ENCODE measurements around the gene MALAT1. TPM values are rescaled to one million over a fixed set of nuclear protein-coding genes. Genes with fewer than 3 reads are reported as not detected.

Gene MALAT1
- total RNA-seq, 1 experiment from 2014 or later, result 6,000 TPM

- no peak overlapping the region for H2AFZ ChIP-seq (ENCODE audit: low read depth, low read length, poor library complexity, severe bottlenecking)
- peak overlapping the region; percentile 86 for H3K4me3 ChIP-seq (replicated peaks in 1 of 2; ENCODE audit: low read depth in 1 of 2, low read length in 2 of 2)
- no peaks in the 10 kb centered on the region for H3K9me3 ChIP-seq (ENCODE audit: control insufficient read depth in 1 of 2, insufficient read depth in 1 of 2, low read depth in 1 of 2, low read length in 2 of 2)
- H3K79me2 ChIP-seq (ENCODE audit: insufficient read depth, low read length), result peaks cover 36% of the 10 kb centered on the region
- POLR2A ChIA-PET, result interaction anchor here (0.6 to 15.6 kb wide), 8 partner anchors 11 to 63 kb away, joined by 3 to 1499 read pairs (median 5); partner anchors contain the start of genes MALAT1 and NEAT1
- no peak for DNase-seq (ENCODE audit: low read depth, low spot score)
- peak; percentile 0; the same call in 1 of the 2 replicates for ATAC-seq
- no peaks in the 10 kb centered on the region for H3K9me2 ChIP-seq (ENCODE audit: insufficient read depth)
- no peaks in the 10 kb centered on the region for H3K36me3 ChIP-seq (ENCODE audit: control insufficient read depth in 1 of 2, insufficient read depth in 2 of 2, low read length in 2 of 2)
- peaks cover 72 to 89% of the 10 kb centered on the region in 2 experiments for H3K4me1 ChIP-seq (ENCODE audit: control insufficient read depth in 1 of 2, insufficient read depth in 2 of 2, low read length in 2 of 2)
- peak overlapping the region; percentile 97 for H3K27ac ChIP-seq (ENCODE audit: low read depth, low read length)
- H3K4me2 ChIP-seq (ENCODE audit: low read length), result peak overlapping the region; percentile 93
- RAD21 ChIA-PET (ENCODE audit: low non-redundant PET in 1 of 2, low total read pairs in 2 of 2, uncharacterized antibody in 2 of 2, unreplicated experiment in 2 of 2), result interaction anchor here (0.5 to 3.4 kb wide), 3 partner anchors 17 to 23 kb away, joined by 3 to 13 read pairs (median 4); partner anchors contain the start of gene MALAT1 (in 1 of the 2)
- CTCF ChIA-PET, result interaction anchor here (1.3 to 2.6 kb wide), 2 partner anchors 9 to 17 kb away, joined by 4 to 8 read pairs; no protein-coding TSS in a partner anchor
- H3K27me3 ChIP-seq (ENCODE audit: insufficient read depth, low read length), result no peaks in the 10 kb centered on the region
- no peak for TF ChIP-seq CEBPB (IDR thresholded peaks at IDR 0.05; ENCODE audit: low read depth)
- no peak for TF ChIP-seq POLR2A (IDR thresholded peaks at IDR 0.05; ENCODE audit: borderline replicate concordance, extremely low read depth, insufficient read depth, insufficient read length)
- peak; percentile 79 for TF ChIP-seq ZFX (IDR thresholded peaks at IDR 0.05)
- no peak for TF ChIP-seq ELF1 (IDR thresholded peaks at IDR 0.05; ENCODE audit: borderline replicate concordance, low read depth)
- H3K9ac ChIP-seq (ENCODE audit: low read length), result peak overlapping the region; percentile 96
- intact Hi-C loops (cut with micrococcal nuclease), result loop anchor here (2.0 kb wide), 1 partner anchor 20 kb away; no protein-coding TSS in a partner anchor
- TSS peak; percentile 92 for BruUV-seq (replicated peaks)
- H4K20me1 ChIP-seq (ENCODE audit: insufficient read depth), result no peaks in the 10 kb centered on the region
These were observed 22.2 kb upstream of the MALAT1 start for GRCh38 chr11:65476632-65477148.

- no peak overlapping the region for H2AFZ ChIP-seq (ENCODE audit: low read depth, low read length, poor library complexity, severe bottlenecking)
- peak overlapping the region; percentile 86 for H3K4me3 ChIP-seq (replicated peaks in 1 of 2; ENCODE audit: low read depth in 1 of 2, low read length in 2 of 2)
- no peaks in the 10 kb centered on the region for H4K20me1 ChIP-seq (ENCODE audit: insufficient read depth)
- no TSS peak for BruUV-seq (replicated peaks)
- H3K9ac ChIP-seq (ENCODE audit: low read length), result peak overlapping the region; percentile 96
- no peaks in the 10 kb centered on the region for H3K9me3 ChIP-seq (ENCODE audit: control insufficient read depth in 1 of 2, insufficient read depth in 1 of 2, low read depth in 1 of 2, low read length in 2 of 2)
- no peak for TF ChIP-seq CBX3 (IDR thresholded peaks at IDR 0.05; ENCODE audit: low read depth)
- no peak for TF ChIP-seq SP1 (IDR thresholded peaks at IDR 0.05; ENCODE audit: low read depth)
- no peak for TF ChIP-seq EZH2phosphoT487 (IDR thresholded peaks at IDR 0.05; ENCODE audit: borderline replicate concordance)
- TF ChIP-seq POLR2A (IDR thresholded peaks at IDR 0.05; ENCODE audit: borderline replicate concordance, extremely low read depth, insufficient read depth, insufficient read length), result peak; percentile 53
- peak; percentile 52 for TF ChIP-seq ZFX (IDR thresholded peaks at IDR 0.05)
- no peak for TF ChIP-seq CEBPB (IDR thresholded peaks at IDR 0.05; ENCODE audit: low read depth)
- no peak for TF ChIP-seq EZH2 (IDR thresholded peaks at IDR 0.05)
- TF ChIP-seq YY1 (IDR thresholded peaks at IDR 0.05; ENCODE audit: extremely low read depth, insufficient replicate concordance, low read depth, low read length), result peak; percentile 50
- no peak for TF ChIP-seq MAX (IDR thresholded peaks at IDR 0.05)
- TF ChIP-seq EGR1 (IDR thresholded peaks at IDR 0.05; ENCODE audit: low read depth), result no peak
- peak; percentile 89 for TF ChIP-seq POLR2AphosphoS5 (IDR thresholded peaks at IDR 0.05; ENCODE audit: low read depth, low read length)
- intact Hi-C loops (cut with micrococcal nuclease), result loop anchor here (2.0 kb wide), 1 partner anchor 19 kb away; no protein-coding TSS in a partner anchor
- H3K9me2 ChIP-seq (ENCODE audit: insufficient read depth), result no peaks in the 10 kb centered on the region
- POLR2A ChIA-PET, result interaction anchor here (0.5 to 15.6 kb wide), 9 partner anchors 9 to 558 kb away, joined by 3 to 1499 read pairs (median 8); partner anchors contain the start of genes MALAT1 and NEAT1
- DNase-seq (ENCODE audit: low read depth, low spot score) (no peak), ATAC-seq (peak; percentile 78)
- RAD21 ChIA-PET (ENCODE audit: low non-redundant PET in 1 of 2, low total read pairs in 2 of 2, uncharacterized antibody in 2 of 2, unreplicated experiment in 2 of 2), result interaction anchor here (0.9 to 3.4 kb wide), 3 partner anchors 14 to 22 kb away, joined by 3 to 13 read pairs (median 4); partner anchors contain the start of gene MALAT1 (in 1 of the 2)
- CTCF ChIA-PET, result interaction anchor here (0.8 to 3.3 kb wide), 6 partner anchors 10 to 61 kb away, joined by 3 to 11 read pairs (median 5); no protein-coding TSS in a partner anchor
- peaks cover 74 to 89% of the 10 kb centered on the region in 2 experiments for H3K4me1 ChIP-seq (ENCODE audit: control insufficient read depth in 1 of 2, insufficient read depth in 2 of 2, low read length in 2 of 2)
- H3K4me2 ChIP-seq (ENCODE audit: low read length), result peak overlapping the region; percentile 93
- no peaks in the 10 kb centered on the region for H3K27me3 ChIP-seq (ENCODE audit: insufficient read depth, low read length)
- H3K36me3 ChIP-seq (ENCODE audit: control insufficient read depth in 1 of 2, insufficient read depth in 2 of 2, low read length in 2 of 2), result no peaks in the 10 kb centered on the region
- H3K79me2 ChIP-seq (ENCODE audit: insufficient read depth, low read length), result peaks cover 33% of the 10 kb centered on the region
- peak overlapping the region; percentile 97 for H3K27ac ChIP-seq (ENCODE audit: low read depth, low read length)
These were observed 21.5 kb upstream of the MALAT1 start for GRCh38 chr11:65477149-65477965.

Data from HCT116 (cell line).